KMS-11 (cell line): Measurements from ENCODE around the gene PCCA.
"Not testable (repeated sequence)": the region's sequence is repeated elsewhere in the genome, so short reads cannot be mapped to it uniquely, and the experiment has no call there.

Experiments
- H2AFZ ChIP-seq: fragments of 200-600 bp; sonication (generic); 2 replicates; pipeline ENCODE4 v1.6.1; 2016; ENCODE audit warnings: antibody characterized with exemption, mixed run types, low read depth
- H3K27ac ChIP-seq: fragments of 200-600 bp; sonication (generic); 2 replicates; pipeline ENCODE4 v1.6.1; 2016; ENCODE audit warnings: mild to moderate bottlenecking, mixed run types
- H3K27me3 ChIP-seq: fragments of 200-600 bp; sonication (generic); 2 replicates; pipeline ENCODE4 v1.6.1; 2017; ENCODE audit warnings: mild to moderate bottlenecking, low read depth, mixed run types, moderate library complexity; ENCODE audit not compliant: insufficient read depth
- H3K36me3 ChIP-seq: fragments of 200-600 bp; sonication (generic); 2 replicates; pipeline ENCODE4 v1.6.1; 2017; ENCODE audit warnings: mild to moderate bottlenecking, mixed run types; ENCODE audit not compliant: insufficient read depth
- H3K4me1 ChIP-seq: fragments of 200-600 bp; sonication (generic); 2 replicates; pipeline ENCODE4 v1.6.1; 2016; ENCODE audit warnings: mild to moderate bottlenecking, low read depth, mixed run types; ENCODE audit not compliant: poor library complexity, severe bottlenecking
- H3K4me2 ChIP-seq: fragments of 200-600 bp; sonication (generic); 2 replicates; pipeline ENCODE4 v1.7.0; 2016; ENCODE audit warnings: mild to moderate bottlenecking, mixed run types
- H3K4me3 ChIP-seq: fragments of 200-600 bp; sonication (generic); IDR thresholded peaks from 2 replicates; pipeline ENCODE4 v1.6.1; 2017; ENCODE audit warnings: low read depth, low read length, mixed read lengths; ENCODE audit not compliant: insufficient read depth
- H3K79me2 ChIP-seq: fragments of 200-600 bp; sonication (generic); 2 replicates; pipeline ENCODE4 v1.6.1; 2016; ENCODE audit warnings: low read depth, mixed run types; ENCODE audit not compliant: insufficient read depth
- H3K9ac ChIP-seq: fragments of 200-600 bp; sonication (generic); 2 replicates; pipeline ENCODE4 v1.6.1; 2016; ENCODE audit warnings: mild to moderate bottlenecking, mixed run types
- H4K20me1 ChIP-seq: fragments of 200-600 bp; sonication (generic); 2 replicates; pipeline ENCODE4 v1.6.1; 2016; ENCODE audit warnings: mild to moderate bottlenecking, mixed run types; ENCODE audit not compliant: insufficient read depth
- CTCF ChIP-seq: fragments of 200-600 bp; sonication (generic); conservative IDR thresholded peaks from 2 replicates; pipeline ENCODE4 v1.6.1; 2017; ENCODE audit warnings: low read depth, mild to moderate bottlenecking, antibody characterized with exemption, low read length, moderate library complexity, mixed read lengths

PCCA gene

GRCh38 chr13:100306030-100306429, 217.1 kb downstream of the PCCA start:
- H4K20me1 ChIP-seq = no peaks in the 10 kb centered on the region
- H3K4me2 ChIP-seq = no peak overlapping the region
- H3K9ac ChIP-seq = no peak overlapping the region
- no peaks in the 10 kb centered on the region for H3K36me3 ChIP-seq
- H2AFZ ChIP-seq = no peak overlapping the region
- H3K4me3 ChIP-seq = no peak overlapping the region
- H3K27ac ChIP-seq = no peak overlapping the region
- H3K27me3 ChIP-seq = no peaks in the 10 kb centered on the region
- TF ChIP-seq CTCF = no peak
- no peaks in the 10 kb centered on the region for H3K4me1 ChIP-seq
- H3K79me2 ChIP-seq = no peaks in the 10 kb centered on the region

GRCh38 chr13:100306434-100306999, 217.6 kb downstream of the PCCA start:
- TF ChIP-seq CTCF = no peak
- Histone ChIP-seq H3K79me2 (no peaks in the 10 kb centered on the region), H3K4me2 (no peak overlapping the region), H4K20me1 (no peaks in the 10 kb centered on the region), H3K27ac (no peak overlapping the region), H3K27me3 (no peaks in the 10 kb centered on the region), H2AFZ (no peak overlapping the region), H3K9ac (no peak overlapping the region), H3K4me3 (no peak overlapping the region), H3K36me3 (no peaks in the 10 kb centered on the region), H3K4me1 (no peaks in the 10 kb centered on the region)

- H4K20me1 ChIP-seq = no peaks in the 10 kb centered on the region
- no peak overlapping the region for H2AFZ ChIP-seq
- H3K27me3 ChIP-seq = no peaks in the 10 kb centered on the region
- H3K9ac ChIP-seq = no peak overlapping the region
- no peak overlapping the region for H3K4me3 ChIP-seq
- TF ChIP-seq CTCF = no peak
- no peak overlapping the region for H3K4me2 ChIP-seq
- H3K27ac ChIP-seq = no peak overlapping the region
- H3K4me1 ChIP-seq = no peaks in the 10 kb centered on the region
- no peaks in the 10 kb centered on the region for H3K79me2 ChIP-seq
- H3K36me3 ChIP-seq = no peaks in the 10 kb centered on the region
These were observed 225.4 kb downstream of the PCCA start for GRCh38 chr13:100314132-100314910.

GRCh38 chr13:100315522-100315921, 226.6 kb downstream of the PCCA start:
- H3K9ac ChIP-seq = no peak overlapping the region
- TF ChIP-seq CTCF = no peak
- no peak overlapping the region for H3K4me2 ChIP-seq
- no peaks in the 10 kb centered on the region for H3K27me3 ChIP-seq
- H3K36me3 ChIP-seq = no peaks in the 10 kb centered on the region
- no peak overlapping the region for H2AFZ ChIP-seq
- H3K4me3 ChIP-seq = no peak overlapping the region
- no peaks in the 10 kb centered on the region for H4K20me1 ChIP-seq
- no peaks in the 10 kb centered on the region for H3K4me1 ChIP-seq
- H3K27ac ChIP-seq = no peak overlapping the region
- no peaks in the 10 kb centered on the region for H3K79me2 ChIP-seq

GRCh38 chr13:100318473-100318872, 229.6 kb downstream of the PCCA start:
- H3K79me2 ChIP-seq, H3K27ac ChIP-seq, H3K4me3 ChIP-seq, H3K36me3 ChIP-seq, H3K27me3 ChIP-seq, H3K4me2 ChIP-seq, H3K4me1 ChIP-seq, H2AFZ ChIP-seq, H3K9ac ChIP-seq, H4K20me1 ChIP-seq: not testable (repeated sequence)
